CD4-positive, alpha-beta T cell treated with Interleukin-4 for 1 hour (primary cell): Measurements from ENCODE around the gene TMEM108.

Source experiments
- DNase-seq, 2 donors: peaks; one replicate each; pipeline ENCODE4 v3.0.0-alpha.2; 2020 to 2022

Gene TMEM108

DNA sequence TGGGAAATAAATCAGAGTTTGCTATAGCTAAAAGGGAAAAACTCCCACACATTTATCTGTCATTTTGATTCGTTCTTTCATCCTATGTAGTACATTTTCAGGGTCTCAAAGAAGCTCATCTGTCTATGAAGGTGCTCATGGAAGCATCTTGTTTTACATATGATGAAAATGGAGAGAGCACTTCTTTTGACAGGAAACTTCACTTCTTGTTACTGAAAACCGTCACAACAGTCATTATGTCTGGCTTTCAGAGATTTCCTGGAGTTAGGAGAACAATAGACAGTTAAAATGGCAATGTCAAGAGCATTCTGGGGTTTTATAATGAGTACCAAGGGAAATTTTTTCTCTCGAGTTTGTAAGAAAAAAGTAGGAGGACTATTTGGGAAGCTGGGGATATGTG, 83.3 kb downstream of the TMEM108 start:
- no peak for DNase-seq

DNA sequence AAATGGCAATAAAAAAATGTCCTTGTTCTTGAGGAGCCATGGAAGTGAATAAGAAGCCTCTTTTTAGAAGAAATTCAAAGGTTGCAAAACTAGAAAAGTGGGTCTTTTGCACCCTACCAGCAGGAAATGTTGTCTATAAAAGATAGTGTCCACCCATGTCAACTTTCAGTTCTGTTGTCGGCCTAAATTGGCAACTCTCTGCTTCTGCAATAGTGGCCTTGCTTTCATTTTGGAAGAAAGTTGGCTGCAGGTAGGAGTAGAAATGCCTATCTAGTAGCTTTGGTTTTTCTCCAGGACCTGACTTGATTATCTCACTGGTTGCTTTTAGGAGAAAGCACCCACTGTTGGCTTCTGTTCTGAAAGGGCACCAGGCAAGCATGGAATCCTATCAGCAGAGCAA, 85.4 kb downstream of the TMEM108 start:
- no peak for DNase-seq

DNA sequence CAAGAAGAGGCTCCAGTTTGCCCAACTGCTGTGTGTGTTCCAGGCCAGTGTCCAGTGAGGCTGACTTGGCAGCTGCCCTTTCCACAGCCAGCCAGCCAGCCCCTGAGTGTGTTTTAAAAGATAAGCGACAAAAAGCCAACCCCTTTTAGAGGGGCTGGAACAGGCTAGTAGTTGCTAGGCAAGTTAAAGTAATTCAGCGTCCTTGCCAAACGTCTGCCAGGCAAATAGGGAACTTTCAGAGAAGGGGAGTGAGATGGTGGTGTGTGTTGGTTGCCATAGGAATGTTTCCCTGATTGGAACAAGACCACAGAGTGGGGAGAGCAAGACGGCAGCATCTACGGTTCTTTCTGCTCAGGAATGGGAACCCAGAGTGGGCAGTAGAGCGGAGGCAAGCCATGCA, 86.3 kb downstream of the TMEM108 start:
- DNase-seq, result no peak

DNA sequence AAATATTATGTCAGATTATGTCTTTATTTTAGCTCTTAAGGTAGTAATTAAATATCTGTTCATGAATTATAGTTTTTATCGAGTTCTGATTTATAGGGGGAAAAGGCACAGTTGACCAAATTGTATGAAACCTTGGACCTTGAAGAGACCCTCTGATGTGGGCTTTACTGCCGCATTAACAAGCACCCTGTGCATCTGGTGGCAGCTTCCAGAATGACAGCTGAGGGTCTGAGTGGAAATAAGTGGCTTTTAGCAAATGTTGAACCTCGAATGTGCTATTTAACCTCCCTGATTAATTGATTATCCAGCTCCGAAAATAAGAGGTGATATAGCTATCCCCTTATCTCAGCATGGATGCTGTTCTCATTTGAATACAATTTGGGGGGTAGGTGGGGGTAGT, 87.0 kb downstream of the TMEM108 start:
- DNase-seq, result no peak

DNA sequence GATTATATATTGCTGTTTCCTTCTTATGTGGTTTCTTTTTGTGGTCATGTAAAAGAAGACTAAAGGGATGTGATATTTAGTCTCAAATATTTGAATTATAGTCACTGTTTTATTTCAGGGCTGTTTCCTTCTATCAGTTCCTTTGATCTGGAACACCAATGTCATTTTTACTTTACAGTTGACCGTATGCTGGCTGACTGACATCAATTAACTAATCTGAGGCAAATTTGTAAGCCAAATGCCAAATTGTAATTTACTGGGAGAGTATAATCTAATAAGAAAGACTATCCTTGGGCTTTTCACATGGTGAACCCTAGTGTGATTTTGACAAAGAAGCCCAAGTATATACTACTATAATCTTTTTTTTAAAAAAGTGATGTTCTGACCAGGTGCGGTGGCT, 87.6 kb downstream of the TMEM108 start:
- DNase-seq, result no peak

DNA sequence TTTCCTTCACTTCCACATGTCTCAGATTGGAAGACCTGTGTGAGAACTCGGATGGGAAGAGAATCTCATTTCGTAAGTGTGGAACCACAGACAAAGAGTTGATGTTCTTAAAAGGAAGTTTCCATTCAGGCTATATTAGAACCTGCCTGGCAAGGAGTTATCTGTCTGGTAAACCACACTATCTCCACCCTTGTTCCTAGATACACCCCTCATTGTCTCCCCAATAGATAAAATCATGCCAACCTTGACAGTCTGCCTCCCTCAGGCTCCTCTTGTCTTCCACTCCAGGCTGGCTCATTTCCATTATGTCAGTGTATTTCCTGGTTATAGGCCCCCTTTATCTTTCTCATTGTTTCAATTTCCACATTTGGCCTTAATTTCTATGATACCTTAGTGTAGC, 89.2 kb downstream of the TMEM108 start:
- DNase-seq, result no peak

DNA sequence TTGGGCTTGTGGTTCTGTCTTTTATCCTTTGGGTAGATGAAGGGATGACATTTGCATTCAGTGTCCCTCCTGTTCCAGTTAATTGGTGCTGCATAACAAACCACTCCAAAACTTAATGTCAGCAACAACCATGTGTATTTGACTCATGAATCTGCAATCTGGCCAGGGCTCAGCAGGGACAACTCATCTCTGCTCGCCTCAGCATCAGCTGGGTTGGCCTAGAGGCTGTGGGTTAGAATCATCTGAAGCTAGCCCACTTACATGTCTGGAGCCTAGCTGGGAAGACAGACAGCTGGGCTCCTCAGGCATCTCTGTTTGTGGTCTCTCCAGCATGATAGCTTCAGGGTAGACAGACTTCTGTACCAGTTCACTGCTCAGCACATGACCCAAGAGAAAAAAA, 92.0 kb downstream of the TMEM108 start:
- DNase-seq, result no peak

DNA sequence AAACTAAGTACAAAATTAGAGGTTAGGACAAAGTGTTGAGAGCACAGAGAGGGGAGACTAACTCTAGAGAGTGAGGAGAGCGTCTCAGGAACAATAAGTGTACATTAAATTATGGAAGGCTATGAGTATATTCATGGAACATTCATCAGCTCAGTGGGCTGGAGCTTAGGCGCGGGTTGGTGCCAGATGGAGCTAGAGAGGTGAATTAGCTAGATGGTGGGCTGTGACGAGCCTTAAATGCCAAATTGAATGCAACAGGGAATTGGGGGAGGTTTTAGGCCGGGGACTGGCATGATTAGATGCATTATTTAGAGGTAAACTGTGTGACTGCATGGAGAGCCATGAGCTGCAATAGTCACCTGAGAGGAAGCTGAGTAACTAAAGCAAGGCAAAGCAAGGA, 97.1 kb downstream of the TMEM108 start:
- no peak for DNase-seq

DNA sequence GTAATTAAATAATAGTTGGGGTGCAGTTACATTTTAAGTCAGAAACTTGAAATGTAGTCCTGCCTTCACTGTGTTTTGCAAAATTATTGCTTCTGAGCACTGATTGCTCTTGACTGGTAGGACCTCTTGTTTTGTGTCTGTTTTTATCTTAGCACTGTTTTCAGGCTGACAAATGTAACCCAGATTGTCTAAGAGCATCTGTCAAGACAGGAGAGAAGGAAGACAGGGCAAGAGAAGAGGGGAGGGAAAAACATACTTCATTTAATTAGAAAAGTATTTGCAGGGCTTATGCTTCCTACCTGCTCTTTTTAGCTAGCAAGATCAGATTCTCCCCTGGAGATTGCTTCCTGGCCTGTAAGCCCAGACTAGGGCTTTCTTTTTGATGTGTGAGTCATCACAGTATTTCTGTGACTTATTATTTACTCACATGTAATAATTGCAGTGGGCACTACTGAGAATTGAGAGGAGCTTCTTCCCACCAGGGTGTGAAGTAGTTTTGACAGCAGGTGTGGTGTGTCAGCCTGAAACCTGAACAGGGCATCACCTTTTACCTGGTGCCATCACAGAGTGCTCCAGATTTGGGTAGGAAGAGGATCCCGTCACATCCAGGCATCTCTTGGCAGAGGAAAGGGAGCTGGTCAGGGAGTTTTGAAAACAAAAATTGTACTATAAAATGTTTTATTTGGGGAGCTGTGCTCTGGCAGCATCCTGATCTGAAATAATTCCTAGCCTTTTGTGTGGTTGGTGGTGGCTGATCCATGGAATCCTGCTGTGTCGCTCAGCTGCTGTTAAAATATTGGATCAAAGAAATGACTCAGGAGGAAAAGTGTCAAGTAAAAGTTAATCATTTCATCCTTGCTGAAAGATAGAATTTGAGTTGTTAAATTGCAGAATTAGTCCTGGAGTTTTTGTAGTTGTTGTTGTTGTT, 98.2 kb downstream of the TMEM108 start:
- no peak for DNase-seq

DNA sequence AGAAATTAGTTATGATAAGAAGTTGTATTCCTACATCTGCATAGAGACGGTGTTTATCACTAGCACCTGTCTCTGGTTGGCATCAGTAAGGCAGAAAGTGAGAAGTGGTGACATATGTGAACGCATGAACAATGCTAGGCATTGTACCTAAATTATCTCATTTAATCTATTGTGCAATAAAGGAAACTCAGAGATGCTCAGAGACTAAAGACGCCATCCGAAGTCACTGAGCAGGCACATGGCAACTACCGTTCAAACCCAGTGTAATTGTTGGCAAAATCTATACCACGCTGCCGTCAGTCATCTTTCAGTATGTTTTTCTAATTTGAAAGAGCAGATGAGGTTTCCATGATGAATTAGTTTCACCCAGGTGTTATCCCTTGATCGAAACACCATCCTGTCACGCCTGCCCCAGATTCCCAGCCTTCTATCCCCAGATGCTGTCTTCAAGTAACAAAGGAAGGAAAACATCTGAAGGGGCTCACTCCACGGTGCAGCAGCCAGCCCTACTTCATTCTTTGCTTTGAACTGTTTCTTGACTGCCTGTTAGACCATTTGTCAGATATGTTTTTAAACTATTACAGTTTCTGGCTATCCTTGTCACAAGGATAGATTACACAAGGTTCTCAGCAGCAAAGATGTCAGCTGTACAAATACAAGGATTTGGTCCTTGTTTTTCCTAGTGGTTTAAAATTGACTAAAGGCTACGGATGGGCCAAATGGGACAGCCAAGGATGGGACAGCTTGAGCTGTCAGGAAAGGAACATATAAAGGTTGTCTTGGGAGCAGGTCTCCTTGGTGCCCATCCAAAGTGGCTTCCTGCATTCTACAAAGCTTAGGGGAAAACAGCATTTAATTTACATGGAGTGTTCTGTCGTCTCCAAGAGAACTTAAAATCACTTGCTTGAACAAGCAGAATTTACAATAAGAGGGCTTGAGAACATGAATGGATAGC, 99.1 kb downstream of the TMEM108 start:
- no peak for DNase-seq

DNA sequence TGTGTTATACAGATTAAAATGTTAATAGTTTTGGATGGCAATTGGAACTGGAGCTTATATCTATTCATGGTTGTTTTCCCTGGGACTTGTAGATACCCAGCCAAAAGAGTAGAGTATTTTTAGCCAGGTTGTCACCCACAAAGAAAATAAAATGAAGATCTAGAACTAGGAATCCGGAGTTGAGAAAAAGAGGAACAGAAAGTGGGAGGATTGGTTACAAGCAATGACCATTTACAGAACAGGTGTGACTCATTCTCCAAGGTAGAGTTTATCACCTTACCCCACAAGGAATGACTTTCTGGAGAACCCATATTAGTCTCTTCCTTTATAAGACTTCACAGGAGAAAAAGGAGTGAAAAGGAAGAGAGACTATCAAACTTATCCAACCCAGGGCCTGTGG, 99.8 kb downstream of the TMEM108 start:
- no peak for DNase-seq

DNA sequence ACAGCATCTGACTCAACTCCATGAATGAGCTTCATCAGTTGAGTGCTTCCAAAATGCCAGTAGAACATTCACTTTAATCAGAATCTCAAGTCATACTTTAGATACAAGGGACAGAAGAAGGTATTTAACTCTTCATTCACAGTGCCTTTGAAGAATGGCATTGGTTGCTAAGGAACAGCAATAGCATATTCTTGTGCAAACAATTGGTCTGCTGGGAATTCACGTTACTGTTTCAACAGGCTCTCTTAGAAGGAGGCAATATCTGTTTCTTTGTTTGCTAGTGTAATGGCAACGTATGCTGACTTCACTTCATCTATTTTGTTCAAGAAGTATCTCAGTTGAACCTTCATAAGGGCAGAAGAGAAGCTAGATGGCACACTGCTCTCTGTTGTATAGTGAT, 113.9 kb downstream of the TMEM108 start:
- no peak for DNase-seq

DNA sequence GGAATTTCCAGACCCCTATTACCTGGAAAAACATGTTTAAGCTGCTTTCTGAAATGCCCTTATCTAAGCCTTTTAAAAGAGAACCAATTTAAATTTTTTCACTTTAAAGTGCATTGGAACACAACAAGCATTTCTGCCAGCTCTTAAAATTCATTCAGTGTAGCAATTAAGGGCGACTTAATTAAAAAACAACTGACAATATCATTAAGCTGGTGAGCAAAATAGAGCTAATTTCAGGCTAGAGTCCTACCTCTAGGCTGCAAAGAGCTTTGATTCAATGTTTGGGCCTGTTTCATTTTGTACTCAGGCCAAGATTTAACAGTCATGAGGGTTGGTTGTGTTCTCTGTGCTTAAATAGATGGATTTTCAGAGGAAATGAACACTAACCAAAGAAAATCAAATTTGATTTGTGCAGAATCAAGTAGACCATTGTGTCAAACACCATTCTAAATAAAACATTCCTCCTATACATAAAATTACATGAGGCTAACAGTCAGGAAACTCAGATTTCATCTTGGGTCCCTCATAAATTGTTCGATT, 114.6 kb downstream of the TMEM108 start:
- no peak for DNase-seq

DNA sequence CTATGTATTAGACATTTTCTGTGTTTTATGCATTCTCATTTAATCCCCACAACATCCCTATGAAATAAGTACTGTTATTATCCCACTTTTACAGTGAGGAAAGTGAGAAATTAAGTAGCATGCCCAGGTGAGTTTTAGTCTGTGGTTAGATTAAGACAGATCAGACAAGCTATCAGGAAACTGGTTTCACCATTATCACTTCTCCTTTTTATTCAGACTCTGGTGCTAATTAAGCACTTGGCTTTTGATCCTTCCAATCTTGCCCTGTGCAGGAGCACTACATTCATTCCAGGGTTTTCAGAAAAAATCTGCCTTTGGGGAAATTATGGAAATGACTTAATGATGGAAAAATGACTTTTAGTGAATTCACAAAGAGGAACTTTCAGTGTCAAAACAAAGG, 115.2 kb downstream of the TMEM108 start:
- no peak for DNase-seq

DNA sequence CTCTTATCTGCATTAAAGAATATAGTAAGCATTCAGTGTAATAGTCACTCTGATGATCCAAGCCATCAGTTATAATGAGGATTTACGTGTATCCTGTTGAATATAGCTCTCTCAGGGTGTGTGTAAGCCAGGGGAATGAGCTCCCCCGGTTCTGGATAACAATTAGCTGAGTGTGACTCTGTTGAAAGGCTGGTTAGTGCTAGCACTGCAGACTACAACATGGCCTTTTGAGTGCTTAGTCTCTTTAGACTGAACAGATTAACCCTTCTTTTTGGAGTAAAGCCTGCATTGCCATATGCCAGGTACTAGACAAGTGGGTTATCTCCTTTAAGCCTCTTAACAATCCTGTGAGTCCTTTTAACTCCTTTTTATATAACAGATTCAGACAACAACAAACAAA, 119.5 kb downstream of the TMEM108 start:
- no peak for DNase-seq

DNA sequence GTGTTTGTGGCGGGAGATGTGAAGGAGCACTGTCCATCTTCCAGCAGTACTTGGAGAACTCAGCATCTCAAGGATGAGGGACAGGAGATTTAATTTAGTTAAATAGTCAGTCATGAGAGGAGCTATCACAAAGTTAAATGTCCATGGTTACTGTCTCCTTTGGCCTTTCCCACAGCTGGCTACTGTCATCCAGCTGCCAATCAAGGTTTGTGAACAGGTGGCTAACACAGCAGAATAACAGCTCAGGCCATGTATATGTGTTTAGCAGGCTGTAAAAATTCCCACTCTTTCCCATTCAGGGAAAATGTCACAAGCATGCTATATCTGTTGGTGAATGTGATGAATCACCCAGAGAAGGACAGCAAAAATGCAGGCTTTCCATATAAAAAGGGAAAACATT, 120.5 kb downstream of the TMEM108 start:
- no peak for DNase-seq

DNA sequence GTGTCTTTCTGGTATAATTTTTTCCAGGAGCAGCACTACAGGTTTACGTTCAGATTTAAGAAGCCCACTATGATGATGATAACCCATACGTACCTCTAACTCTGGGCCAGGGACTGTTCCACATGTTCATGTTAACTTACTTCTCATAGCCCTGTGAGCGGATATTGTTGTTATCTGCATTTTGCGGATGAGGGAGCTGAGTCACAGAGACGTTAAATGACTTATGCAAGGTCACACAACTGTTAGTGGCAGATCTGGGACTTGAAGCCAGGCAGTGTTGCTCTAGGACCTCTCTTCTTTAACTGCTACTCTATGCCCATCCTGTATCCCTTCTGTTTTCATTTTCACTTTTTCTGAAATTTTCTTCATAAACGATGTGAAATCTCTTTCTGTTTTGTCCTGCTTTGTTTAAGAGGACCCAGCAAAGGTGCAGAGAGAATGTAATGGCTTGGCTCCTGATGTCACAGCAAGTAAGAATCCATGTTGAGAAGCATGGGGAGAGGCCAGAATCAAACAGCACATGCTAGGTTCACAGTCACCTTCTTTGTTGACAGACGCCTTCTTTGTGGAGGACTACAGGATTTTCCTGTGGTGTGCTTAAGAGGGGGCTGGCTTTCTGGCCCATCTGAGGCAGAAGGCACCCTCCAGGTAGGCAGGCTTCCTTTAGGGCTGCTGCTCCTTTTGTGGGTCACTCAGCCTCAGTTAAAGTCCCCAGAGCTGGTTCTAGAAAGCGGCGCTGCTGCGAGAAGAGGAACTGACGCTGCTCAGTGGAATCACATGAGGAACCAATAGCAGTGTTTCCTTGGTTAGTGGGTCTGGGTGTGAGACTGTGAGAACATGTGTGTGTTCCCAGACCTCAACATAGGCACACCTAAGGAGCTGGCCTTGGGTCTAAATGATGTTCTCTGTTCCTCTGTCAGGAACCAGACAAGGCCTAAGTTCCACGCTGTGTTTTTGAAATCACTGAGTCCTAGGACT, 121.6 kb downstream of the TMEM108 start:
- DNase-seq, result no peak

DNA sequence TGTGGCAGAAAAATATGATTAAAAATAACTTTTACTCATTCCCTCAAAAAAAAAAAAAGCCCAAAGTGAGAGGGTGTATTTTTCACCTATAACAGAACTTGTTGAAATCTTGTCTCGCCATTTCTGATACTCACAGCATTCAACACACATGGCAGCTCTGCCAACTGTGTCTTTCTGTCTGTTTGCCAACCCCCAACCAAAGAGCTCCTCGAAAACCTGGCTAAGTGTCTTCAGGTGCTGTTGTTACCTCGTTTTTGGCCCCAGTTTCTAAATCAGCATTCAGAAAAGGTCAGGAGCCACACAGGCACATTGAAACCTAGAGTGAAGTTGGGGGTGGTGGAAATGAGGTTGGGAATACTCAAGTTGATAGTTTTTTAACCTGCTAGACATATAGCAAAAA, 123.5 kb downstream of the TMEM108 start:
- DNase-seq, result no peak

DNA sequence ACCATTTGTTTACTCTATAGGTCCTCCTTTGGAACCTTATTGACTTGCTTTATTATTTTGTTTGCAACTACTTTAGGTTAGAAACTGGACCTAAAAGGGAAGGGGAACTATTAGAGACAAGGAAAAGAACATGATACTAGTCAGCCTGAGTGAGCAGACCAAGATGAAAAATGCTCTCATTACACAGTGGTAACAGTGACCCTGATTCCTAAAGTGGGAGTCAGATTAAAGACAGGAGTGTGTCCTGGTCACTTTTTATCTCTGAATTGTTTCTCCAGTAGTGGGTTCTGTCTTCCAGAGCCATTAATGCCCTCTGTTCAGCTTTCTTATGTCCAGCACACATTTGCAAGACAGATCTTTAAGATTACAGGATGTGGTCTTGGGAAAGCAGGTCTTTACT, 124.1 kb downstream of the TMEM108 start:
- DNase-seq, result no peak

DNA sequence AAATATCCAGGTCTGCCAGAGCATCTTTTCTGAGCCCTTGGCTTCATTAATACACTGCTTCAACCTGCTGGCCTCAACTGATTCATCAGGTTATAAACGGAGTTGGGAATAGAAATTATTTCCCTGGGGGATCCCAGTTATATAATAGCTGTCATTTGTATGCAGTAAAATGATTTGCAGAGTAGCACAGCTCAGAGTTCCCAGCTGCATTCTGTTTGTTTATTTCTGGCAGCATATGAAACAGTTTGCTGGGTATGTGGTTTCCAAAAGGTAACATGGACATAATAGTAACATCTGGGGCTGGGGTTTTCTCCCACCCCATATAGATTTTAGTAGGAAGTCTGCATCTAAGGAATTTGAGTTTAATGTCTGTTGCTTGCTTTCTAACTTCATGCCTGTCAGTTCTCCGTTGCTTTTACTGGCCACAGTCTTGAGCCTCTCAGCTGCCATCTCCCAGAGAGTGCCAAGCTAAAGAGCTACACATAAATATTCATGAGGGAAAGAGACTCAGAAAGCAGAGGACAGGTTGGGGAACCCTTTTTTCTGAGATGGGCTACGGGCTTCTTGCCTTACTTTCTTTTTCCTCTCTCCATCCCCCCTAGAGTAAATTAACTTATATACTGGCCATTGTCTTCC, 124.6 kb downstream of the TMEM108 start:
- DNase-seq, result no peak

DNA sequence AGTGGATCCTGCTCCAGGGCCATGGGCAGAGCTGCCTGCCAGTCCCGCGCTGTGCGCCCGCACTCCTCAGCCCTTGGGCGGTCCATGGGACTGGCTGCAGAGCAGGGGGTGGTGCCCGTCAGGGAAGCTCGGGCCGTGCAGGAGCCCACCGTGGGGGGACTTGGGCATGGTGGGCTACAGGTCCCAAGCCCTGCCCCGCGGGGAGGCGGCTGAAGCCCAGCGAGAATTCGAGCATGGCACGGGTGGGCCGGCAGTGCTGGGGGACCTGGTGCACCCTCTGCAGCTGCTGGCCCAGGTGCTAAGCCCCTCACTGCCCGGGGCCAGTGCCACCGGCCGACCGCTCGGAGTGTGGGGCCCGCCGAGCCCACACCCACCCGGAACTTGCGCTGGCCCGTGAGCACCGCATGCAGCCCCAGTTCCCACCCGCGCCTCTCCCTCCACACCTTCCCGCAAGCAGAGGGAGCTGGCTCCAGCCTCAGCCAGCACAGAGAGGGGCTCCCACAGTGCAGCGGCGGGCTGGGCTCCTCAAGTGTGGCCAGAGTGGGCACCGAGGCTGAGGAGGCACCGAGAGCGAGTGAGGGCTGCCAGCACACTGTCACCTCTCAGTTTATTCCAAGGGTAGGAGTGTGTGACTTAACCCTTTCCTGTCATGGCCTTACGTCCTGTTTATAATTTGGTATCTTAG, 129.3 kb downstream of the TMEM108 start:
- no peak for DNase-seq
